GM18520 (cell line): ENCODE data around the gene KRT2.

Experiments used
- ATAC-seq: cut with Tn5 transposase; IDR thresholded peaks from one replicate; pipeline ENCODE4 v1.9.1; 2021; ENCODE audit not compliant: unreplicated experiment

KRT2 gene

DNA sequence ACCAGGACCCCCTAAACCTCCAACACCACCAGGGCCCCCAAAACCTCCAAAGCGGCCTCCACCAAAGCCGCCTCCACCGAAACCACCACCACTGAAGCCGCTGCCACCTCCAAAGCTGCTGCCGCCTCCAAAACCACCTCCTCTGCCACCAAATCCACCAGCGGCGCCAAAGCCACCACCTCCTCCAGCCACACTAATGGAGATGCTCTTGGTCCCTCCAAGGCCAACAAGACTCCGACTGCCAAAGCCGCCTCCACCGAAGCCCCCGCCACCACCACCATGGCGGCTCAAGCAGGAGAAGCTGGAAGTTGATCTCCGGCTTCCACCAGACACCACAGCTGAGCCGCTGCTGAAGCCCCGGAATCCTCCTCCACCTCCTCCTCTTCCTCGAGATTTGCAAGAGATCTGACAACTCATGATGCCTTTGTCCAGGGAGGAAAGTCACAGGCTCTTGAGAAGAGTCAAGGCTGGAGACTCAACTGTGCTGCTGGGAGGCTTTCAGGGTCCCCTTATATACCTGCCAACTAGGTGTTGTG lies at the start of gene KRT2:
Gene KRT2, minus strand, starts transcription at position 486 of the 536 bp plus-strand sequence. Its CDS starts 69 bp downstream, at position 417.
- ATAC-seq, result no peak

DNA sequence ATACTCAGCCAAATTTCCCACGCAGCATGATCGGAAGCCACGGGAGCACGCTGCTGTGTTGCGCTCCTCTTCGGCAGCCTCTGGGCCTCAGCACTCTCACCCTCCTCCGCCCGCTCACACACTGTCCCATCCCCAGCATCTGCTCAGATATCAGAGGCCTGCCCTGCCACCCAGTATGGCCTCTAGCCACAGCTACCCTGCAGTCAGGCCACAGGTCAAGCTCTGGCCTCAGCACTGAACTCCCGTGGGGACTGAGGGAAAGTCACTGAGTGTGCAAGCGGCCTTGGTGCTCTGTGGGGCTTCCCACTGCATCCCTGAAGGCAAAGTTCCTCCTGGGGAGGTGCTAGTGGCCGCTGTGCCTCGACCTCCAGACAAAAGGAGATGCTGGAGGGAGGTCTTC lies 49.3 kb upstream of the KRT2 start:
- ATAC-seq, result no peak

DNA sequence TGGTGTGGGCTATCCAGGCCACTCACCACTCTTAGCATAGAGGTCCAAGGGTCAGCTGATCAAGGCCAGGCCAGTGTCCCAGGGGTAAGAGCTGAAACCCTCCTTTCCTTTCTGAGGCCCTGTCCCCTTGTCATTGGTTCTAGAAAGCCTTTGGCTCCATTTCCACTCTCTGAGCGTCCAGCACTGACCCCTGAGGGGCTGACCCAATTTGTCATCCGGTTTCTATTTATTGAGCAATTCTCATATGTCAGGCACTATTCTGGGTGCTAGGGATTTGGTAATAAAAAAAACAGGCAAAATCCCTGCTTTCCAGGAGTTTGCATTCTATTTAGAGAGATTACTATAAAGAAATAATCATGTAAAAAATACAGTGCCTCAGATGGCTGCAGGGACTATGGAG lies 47.9 kb upstream of the KRT2 start:
- ATAC-seq, result no peak

DNA sequence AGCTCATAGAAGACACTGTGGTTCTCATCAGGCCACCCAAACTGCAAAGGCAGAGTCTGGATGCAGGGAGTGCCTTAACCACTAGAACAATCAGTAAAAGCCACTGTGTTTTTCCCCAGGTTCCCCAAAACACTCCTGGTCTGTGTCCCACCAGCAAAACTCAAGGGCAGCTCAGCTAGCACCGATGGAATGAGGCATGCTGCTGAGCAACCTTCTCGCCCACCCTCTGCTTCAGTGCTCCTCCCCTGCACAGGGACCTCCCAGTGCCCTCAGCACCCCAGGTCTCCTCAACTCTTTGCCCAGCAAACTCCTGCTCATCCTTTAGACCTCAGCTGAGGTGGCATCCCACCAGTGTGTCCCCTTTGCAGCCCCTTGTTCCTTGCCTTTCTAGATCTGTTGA lies 47.4 kb upstream of the KRT2 start:
- no peak for ATAC-seq

DNA sequence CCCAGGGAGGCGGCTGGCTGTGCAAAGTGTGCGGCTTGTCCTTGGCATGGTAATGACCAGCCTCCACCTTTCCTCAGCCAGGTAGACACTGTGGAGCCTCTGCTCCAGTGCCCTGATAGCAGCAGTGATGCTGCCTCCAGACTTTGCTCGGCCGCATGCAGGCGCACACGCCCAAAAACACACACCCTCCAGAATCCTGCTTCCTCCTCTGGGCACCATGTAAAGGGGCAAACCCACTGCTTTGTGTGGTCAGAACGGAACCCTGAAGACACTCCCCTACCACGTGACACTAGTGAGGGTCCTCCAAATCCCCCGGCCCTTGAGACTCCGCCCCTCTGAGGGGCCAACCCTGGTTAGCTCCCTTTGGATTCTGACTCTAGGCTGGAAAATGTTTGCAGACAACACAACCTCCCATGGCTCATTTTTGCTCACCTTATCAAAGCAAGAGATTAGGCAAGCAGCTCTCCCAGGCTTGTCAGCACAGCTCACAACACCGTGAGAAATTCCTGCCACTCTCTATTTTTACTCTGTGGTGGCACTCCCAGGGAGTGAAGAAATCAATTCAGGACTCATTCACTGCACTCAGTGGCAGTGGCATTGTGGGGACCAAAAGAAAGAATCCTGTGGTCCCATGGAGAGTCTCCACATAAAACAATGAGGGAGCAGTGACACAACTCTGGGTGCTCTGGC lies 46.8 kb upstream of the KRT2 start:
- ATAC-seq, result no peak

DNA sequence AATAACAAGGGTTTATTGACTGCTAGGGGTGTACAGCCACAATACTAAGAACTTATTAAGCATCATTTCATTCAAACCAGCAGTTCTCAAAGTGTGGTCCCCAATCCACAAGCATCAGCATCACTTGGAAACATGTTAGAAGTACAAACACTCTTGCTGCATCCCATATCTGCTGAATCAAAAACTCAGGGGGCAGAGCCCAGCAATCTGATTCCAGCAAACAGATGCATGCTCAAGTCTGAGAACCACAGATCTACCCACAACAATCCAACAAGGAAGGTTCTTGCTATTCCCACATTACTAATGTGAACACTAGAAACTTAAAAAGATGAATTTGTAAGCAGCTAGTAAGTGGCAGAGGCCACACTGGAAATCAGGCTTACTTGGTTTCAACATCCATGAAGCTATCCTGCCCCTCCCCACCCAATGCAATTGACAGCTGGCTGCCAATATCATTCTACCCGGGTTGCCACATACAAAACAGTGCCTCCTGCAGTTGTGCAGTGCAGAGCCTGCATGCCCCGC lies 45.1 kb upstream of the KRT2 start:
- no peak for ATAC-seq

DNA sequence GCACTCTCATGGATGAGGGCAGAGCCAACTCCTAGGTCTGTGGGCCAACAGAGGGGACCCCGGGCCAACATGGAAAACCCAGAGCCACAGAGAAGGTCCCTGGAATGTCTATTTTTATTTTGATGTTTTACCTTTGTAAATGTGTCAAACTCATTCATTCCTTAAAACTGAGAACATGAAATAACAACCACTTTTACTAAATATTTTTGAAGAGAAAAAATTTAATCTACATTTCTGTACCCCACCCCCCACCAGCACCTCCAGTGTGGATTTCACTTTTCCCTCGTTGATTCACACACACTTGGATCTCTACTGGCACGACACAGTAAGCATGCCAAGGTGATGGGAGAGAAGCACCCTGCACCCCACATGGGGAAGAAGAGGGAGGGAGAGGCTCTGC lies 44.6 kb upstream of the KRT2 start:
- ATAC-seq, result no peak

DNA sequence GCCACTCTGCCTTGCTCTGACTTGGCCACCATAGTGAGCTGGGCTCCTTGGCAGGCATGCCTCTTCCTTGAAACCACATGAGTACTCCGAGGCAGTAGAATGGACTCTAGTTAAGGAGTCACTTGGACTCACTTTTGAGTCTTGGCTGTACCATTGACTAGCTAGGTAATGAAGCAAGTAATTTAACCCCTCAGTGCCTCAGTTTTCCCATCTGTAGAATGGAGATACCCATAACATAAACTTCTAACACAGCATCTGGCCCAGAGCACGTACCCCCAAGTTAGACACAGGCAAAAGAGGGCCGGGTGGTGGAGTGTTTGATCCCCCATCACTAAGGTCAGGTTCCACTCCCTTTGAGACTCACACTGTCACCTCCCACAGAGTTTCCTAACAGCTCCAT lies 43.0 kb upstream of the KRT2 start:
- no peak for ATAC-seq

DNA sequence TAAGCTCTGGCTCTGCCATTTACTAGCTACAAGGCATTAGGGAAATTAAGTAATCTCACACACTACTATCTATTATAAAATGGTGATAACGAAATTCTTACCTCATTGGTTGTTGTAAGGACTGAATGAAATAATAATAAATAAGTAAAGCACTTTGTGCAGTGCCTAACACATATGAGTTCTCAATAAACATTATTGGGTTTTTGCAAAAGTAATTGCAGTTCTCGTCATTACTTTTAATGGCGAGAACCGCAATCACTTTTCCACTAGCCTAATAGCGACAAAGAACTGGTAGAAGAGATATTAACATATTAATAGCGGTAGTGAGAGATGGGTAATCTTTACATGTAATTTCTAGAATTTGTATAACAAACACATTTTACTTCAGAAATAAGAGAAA lies 42.1 kb upstream of the KRT2 start:
- no peak for ATAC-seq

DNA sequence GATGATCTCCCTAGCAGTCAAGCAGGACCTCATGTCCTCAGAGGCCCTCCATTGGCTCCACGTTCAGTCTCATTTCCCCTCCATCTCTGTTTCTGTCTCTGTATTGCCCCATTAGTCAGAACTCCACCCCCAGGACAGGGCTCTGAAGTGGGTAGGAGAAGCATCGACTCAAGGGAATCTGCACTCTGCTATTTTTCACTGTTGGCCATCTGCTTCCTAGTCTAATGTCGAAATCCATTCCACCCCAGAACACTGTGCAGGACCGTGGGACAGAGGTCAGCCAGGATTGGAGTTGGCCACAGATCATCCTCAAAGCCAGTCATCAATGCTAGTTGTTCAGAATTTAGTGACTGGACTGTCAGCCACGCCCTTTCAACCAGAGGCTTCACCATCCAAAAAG lies 41.2 kb upstream of the KRT2 start:
- no peak for ATAC-seq

DNA sequence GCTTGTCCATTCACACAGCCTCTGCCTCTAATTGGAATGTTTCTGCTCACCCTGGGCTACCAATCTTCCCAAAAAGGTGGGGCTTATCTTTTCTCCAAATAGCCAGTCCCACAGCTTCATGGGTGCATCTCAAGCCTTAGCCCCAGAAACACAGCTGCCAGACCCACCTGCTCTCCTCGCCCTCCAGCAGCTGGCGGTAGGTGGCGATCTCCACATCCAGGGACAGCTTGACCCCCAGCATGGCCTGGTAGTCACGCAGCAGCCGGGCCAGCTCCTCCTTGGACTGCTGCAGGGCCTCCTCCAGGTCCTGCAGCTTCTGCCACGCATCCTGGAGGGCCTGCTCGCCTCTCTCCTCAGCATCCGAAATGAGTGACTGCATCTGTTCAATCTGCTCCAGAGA lies 40.2 kb upstream of the KRT2 start:
- no peak for ATAC-seq

DNA sequence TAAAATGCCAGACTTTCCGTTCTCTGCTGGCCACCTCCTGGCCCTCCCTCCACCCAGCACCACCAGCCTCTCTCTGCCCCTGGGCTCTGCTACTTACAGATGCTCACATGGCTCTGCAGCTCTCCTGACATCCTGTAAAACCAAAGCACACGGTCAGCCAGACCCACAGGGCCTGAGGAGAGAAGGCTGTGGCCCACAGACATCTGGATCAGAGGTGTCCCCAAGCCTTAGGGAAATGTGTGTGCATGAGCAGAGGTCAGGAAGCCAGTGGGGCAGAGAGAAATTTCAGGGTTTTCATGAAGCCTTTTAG lies 39.8 kb upstream of the KRT2 start:
- no peak for ATAC-seq

DNA sequence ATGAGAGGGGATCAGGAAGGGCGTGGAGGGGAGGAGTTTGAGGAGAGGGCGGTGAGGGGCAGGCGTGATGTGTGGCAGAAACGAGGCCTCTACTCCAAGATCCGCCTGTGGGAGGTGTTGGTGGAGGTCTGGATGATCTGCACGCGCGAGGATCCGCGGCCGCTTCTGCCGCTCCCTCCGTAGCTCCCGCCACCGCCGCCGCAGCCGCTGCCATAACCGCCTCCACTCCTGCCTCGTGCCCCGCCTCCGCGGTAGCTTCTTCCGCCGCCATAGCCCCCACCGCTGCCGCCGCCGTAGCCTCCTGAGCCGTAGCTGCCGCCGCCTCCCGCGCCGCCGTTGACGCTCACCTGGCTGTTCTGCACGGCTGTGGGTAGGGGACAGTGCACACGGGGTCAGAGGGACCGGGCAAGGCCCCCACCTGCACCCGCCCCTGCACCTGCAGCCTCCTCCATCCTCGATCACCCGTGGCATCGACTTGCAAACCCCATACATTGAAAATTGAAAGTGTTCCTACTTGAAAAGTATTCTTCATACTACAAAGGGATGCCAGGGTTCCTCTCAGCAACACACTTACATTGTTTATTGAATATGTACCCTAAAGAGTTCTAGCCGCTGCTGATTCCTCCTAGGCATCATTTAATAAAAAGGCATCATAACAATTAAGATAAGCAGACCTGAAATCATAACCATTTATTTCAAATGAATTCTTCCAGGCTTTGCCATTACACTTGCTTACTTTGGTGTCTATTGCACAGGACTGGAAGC lies 39.2 kb upstream of the KRT2 start:
- no peak for ATAC-seq

DNA sequence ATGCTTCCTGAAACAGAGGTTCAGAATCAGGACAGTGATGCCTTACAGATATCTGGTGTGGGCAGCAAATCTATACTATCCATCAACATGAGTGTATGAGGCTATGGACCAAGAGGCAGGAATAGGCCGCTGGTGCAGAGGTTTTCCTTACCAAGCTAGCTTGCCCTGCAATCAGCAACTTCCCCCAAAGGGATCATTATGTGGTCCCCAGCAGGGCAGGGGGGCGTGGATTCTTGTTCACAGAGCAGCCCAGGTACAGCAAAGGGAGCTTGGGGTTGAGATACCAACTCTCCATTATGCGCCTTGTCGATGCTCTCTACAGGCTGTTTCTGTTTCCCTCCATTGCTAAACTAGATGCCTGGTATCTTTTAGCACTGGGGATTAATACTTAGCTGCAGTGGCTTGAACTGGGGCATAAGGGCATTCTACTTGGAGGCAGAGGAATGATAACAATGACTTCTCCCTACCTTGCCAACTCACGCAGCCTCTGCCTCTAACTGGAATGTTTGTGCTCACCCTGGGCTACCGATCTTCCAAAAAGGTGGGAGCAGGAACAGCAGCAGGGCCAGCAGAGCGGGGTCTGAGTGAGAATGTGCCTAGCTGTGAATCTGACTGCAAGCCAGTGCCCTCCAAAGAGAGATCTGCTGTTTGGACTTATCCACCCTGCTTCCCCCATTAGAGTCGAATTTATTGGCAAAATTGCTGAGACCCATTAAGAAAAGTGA lies 38.5 kb upstream of the KRT2 start:
- no peak for ATAC-seq

DNA sequence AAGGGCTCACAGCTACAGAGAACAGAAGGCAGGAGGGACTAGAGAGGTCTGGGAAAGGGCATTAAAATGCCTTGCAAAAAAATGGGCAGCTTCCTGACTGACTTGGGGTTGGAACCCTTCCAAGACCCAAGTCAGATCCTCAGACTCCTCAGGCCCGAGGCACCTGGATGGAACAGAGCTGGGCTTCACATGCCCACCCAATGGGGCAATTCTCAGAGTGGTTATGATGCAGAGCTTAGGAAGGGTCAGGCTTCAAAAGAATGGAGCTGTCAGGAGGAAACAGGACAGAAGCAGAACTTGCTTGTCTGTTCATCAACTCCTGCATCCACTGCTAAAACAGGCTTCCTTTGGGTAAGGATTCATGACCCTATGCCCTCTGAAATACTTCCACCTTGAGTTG lies 37.9 kb upstream of the KRT2 start:
- ATAC-seq, result no peak

DNA sequence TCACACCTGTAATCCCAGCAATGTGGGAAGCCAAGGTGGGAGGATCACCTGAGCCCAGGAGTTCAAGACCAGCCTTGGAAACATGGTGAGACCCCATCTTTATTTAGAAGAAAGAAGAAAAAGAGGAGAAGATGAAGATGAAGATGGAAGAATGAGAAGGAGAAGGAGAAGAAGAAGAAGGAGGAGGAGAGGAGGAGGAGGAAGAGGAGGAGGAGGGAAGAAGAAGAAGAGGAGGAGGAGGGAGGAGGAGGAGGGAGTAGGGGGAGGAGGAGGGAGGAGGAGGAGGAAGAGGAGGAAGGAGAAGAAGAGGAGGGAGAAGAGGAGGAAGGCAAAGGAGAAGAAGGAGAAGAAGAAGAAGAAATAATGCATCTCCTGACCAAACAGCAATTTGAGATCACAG lies 37.2 kb upstream of the KRT2 start:
- no peak for ATAC-seq

DNA sequence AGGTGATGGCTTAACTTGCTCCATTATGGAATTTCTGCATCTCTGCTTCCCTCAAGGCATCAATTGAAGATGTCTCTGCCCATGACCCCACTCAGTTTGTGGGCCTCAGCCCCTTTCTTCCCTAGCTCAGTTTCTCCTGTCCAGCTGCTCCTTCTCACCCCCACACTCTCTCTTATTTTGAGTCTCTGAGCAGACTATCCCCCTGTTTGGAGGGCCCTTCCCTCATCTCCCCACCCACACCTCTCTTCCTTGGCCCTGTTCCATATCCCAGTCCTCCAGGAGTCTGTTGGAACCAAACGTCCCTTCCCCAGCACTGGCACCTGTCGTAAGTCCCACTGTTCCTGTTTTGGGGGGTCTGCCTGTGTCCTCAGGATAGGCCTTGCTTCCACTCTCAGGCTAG lies 36.5 kb upstream of the KRT2 start:
- no peak for ATAC-seq

DNA sequence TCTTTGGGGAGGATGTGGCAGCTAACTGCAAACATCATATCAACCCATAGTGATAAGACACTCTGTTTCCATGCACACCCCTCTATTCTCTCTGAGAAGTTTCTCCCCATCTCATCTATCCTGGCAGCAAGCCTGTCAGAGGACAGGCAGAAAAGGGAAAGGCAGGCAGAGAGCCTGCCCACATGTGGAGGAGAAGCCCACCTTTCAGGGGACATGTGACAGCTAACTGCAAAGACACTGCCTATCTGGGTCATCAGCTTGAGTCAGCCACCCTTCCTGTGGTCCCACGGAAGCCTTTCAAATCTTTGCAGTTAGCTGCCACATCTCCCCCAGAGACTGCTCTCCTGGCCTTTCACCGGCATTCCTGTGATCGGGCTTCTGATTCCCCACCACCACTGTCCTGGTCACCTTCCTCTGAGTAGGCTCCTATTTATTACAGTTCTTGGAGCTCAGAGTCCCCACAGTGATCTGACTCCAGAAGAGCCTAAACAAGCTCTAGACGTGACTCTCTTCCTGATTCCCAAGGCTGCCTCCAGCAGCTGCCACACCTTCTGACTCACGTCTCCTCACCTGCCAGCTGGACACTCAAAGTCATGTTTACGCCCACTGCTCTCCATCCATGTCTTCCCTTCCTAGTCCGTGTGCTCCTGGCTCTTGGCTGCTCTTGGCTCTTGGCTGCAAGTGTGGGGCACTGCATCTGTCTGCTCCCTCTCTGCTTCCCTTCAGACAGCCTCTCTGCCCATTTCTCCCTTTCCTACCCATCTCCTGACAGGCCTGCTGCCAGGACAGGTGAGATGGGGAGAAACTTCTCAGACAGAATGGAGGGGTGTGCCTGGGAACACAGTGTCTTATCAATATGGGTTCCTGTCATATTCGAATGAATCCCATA lies 35.7 kb upstream of the KRT2 start:
- ATAC-seq, result no peak

DNA sequence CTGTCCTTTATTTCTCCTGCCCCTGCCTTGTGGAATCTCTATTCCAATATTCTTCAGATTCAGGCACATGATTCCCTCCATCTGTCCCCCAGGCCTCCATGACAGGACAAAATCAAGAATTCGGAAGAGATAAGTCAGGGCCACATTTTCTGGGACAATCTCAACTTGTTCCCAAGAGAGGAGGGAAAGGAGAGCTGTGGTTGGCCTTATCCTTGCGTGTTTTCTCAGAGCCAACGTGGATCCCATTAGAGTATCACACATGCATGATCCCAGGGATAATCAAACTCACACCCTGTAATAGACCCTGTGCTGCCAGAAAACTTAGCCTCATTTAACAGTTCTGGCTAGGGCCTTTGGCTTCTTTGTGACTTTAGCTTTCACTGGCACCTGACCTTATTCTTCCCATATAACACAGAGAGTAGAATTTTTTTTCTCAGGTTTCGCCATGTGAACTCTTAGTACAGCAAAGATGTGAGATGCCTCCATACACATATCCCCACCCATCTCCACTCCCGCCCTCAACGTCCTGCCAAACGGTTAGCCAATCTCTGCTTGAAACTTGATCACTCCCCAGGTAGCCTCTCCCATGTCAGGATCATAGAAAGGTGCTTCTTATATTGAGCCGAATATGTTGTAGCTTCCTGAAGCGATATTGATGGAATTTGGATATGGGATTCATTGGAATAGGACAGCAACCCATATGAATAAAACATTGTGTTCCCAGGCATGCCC lies 34.9 kb upstream of the KRT2 start:
- ATAC-seq, result no peak

DNA sequence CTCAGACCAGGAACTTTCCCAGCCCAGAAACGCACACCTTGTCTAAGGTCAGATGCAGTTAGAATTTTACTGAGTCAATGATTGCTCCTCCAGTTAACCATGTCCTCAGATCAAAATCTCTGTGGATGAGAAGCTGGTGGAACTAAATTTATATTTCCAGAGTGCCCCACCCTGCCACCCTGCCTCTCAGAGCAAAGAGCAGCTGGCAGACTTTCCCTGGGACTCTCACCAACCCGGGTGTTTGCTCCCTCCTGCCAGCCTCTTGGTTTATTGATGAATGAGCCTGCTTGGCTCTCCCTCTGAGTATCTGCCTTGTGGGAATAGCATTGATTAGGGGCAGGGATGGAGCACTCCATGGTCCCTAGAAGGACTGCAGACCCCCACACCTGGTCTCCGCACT lies 34.1 kb upstream of the KRT2 start:
- ATAC-seq, result no peak
